Posterior vena cava (tissue), 2 donors: ENCODE data around the gene S100A1. TPM values are rescaled to one million over a fixed set of nuclear protein-coding genes. Genes with fewer than 3 reads are reported as not detected.
"Not testable (repeated sequence)": the region's sequence is repeated elsewhere in the genome, so short reads cannot be mapped to it uniquely, and the experiment has no call there.

Experiments used
- DNase-seq: peaks from one replicate; pipeline ENCODE4 v3.0.0-alpha.2; 2020; ENCODE audit warnings: low spot score
- intact Hi-C, 2 donors: fragments of 100-400 bp; cut with DNase I; formaldehyde crosslinking; loops; one replicate each; pipeline versions ENCODE4 v1.14.1 to v1.14.2; 2022 to 2023
- total RNA-seq, 2 donors: library from RNA; stranded (reverse); fragmentation: NEBNext Ultra II Directional; extraction: Animal tissue kit (Norgen Biotek cat#: 25700); gene quantifications; one replicate each; pipeline ENCODE4 v1.2.1, GENCODE V29; 2021
- donor health status: DM: yes; HTN: yes; CAD: no.
- donor health status: DM: yes; HTN: yes; CAD: no.

Gene S100A1
- total RNA-seq, 2 donors from 2014 or later = 0.74 to 1.8 TPM

DNA sequence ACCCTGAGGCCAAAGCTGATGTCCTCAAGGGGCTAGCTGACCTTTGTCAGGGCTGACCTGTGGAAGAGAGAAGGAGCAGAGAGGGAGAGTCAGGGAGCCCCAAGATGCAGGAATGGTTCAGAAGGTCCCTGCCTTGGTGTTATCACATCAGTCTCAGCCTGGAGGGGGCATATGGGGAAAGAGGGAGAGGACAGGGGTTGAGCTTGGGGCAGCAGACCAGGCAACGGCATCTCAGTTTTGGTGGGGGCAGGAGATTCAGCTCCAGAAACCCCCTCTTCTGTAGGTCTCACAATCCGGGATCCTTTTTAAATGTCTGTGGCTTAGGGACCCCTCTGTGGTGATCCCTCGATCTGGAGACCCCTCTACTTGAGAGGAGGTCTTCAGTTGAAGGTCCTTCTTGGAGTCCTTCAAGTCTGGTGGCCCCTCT lies 1.7 kb upstream of the S100A1 start:
- intact Hi-C loops = no loop called here
- DNase-seq = no peak

DNA sequence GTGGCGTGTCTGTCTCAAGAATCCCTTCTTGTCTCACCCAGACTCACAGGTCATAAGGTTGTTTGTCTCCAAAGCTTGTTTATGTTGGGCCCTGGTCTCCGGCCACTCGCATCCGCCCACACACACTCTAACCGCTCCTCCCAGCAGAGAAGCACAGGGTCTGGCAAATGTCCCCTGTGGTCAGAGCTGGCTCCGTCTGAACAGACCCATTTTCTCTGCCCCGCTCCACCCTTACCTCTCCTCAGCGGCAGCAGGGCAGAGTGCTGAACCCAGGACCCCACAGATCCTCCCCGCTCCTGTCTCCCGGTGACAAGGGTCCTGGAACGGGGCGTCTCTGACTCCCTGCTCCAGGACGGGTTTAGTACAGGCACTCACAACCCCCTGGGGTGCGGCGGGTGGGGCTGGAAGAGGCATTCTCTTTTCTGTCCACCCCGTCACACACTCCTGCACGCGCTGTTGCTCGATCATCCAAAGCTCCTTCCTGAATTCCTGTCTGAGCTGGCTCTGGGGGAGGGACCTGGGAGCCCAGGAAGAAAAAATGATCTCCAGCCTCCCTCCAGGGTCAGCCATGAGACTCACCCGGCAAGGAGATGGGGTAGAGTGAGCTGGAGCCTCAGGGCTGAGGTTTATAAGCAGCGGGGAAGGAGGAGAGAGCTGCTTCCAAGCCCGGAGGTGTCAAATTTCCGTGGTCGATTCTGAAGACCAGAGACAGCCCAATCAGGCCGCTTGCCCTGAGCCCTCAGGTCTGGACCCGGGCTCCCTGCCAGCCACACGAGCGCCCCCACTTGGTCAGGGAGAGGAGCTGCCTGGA lies 1.1 kb upstream of the S100A1 start, which contains the start of gene S100A13:
TSS of gene S100A13 (minus strand) at position 602 of the 811 bp plus-strand sequence. CDS start 1,033 bp downstream, outside the sequence.
- peak; percentile 92 for DNase-seq
- intact Hi-C loops = no loop called here

DNA sequence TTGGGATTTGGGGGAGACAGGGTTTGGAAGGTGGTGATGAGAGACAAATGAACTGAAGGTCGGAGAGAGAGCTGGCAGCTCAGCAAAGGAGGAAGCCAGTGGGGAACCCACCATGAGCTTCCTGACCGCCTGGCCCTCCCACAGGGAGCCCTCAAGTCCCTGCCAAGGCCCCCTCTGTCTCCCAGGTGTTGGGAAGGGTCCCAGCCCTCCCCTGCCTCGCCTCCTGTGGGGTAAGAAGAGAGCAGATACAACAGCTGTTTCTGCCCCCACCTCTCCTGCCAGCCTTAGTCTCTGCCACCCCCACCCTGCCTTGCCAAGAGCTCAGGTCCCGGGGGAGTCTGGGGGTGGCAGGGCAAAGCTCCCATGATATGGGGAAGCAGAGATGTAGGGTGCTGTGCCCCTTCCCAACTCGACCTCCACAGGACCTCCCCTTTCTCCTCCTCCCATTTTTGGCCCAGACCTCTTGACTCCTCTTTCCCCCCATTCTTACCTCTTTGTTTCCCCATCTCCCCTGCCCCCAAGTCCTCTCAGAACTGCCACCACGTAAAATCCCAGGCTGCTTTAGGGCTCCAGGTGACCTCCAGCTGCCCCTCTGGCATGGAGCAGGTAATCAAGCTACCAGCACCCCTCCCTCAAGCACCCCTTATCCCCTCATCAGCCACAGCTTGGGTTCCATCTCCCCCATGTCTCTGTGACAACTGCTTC lies 556 bp downstream of the S100A1 start:
- DNase-seq = no peak

DNA sequence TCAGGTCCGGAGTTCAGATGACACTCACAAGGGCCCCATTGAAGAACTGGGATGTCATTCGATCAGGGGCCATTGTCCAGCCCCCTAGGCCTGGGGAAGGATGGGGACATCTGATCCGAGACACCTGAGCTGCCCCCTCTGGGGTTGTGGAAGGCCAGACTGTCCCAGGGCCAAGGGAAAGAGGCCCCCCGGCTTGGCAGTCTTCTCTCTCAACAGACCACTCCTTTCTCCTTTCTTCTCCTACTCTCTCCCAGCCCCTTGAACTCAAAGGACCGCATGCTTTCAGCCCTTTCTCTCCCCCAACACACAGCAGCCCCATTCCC lies 1.1 kb downstream of the S100A1 start:
- intact Hi-C loops = no loop called here
- DNase-seq = no peak

More for the DNA sequence above, 556 bp downstream of the S100A1 start:
- intact Hi-C loops = no loop called here

DNA sequence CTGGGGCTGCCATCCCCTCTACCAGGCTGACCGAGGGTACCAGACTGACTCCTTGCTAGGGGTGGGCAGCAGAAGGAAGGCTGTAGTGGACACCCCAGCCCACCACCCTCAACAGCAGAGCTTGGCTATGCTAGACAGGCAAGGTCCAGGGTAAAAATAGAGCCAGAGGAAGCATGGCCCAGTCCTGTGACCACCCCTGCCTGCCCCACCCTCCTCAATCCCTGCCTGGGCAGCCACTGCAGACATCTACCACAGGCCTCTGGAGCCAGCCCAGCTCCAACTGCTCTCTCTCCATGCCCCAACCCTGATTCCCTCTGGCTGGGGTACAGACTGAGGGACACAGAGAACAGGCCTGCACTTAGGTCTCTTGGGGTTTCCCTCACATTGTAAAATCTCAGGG lies 1.7 kb downstream of the S100A1 start:
- no peak for DNase-seq
- intact Hi-C loops = no loop called here

DNA sequence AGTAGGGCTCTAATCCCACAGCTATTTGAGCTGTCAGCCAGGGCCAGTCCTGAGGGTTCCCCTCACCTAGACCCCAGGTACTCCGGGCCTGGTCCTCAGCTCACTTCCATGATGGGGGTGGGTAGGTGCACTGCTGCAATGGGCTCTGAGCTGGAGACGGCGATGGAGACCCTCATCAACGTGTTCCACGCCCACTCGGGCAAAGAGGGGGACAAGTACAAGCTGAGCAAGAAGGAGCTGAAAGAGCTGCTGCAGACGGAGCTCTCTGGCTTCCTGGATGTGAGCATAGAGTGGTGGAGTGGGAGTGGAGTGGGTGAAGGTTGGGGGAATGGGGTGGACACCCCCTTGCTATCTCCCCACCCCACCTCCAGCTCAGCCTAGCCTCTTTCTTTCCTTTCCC lies 2.1 kb downstream of the S100A1 start:
- DNase-seq = no peak
- intact Hi-C loops = no loop called here

DNA sequence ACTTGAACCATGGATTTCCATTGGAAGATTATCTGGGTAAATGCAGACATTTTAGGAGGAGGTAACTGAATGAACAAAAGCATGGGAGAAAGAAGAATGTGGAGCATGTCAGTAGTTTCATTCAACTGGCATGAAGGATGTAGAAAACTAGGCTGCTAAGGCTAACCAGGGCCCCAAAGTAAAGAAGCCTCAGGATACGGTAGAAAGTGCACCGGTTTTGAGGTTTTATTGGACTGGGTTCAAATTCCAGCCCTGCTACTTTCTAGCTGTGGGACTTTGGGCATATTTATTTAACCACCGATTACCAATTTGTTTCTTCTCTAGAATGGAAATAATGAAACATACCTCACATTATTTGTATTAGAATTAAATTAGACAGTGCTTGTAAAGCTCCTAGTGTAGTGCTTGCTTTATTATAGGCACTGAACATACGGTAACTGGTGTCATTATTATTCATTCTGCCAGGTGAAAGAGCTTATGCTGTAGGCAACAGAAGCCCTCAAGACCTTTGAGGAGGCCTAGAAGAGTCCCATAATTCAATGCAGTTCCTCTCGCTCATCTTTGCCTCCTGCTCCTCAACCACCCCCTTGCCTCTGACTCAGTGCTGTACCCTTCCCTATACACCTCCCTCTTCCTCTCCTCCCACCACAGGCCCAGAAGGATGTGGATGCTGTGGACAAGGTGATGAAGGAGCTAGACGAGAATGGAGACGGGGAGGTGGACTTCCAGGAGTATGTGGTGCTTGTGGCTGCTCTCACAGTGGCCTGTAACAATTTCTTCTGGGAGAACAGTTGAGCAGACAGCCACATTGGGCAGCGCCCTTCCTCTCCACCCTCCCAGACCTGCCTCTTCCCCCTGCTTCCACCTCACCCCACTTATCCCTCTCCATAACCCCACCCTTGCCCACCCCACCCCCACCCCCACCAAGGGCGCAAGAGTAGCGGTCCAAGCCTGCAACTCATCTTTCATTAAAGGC lies 3.1 kb downstream of the S100A1 start:
- DNase-seq = no peak
- intact Hi-C loops = no loop called here

DNA sequence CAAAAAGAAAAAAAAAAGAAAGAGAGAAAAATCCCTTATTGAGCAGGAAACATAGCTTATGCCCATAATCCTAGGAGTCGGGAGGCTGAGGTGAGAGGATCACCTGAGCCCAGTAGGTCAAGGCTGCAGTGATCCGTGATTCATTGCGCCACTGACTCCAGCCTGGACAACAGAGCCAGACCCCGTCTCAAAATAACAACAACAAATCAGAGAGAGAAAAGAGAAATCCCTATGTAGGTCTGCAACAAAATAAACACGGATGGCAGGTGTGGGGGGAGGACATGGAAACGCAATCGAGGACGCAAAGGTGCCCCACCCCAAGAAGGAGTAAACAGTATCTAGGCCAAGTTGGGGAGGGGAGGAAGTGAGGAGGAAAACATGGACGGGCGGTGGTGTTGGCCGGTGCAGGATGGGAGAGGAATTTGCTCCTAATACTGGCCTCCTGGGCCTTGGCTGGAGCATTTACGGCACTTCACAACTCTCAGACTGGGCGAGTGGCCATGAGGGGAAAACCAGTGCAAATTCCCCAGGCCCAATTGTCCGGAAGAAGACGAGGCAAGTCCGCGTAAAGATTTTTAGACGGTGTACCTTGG lies 5.0 kb downstream of the S100A1 start:
- DNase-seq = peak; percentile 87
- intact Hi-C loops = no loop called here

DNA sequence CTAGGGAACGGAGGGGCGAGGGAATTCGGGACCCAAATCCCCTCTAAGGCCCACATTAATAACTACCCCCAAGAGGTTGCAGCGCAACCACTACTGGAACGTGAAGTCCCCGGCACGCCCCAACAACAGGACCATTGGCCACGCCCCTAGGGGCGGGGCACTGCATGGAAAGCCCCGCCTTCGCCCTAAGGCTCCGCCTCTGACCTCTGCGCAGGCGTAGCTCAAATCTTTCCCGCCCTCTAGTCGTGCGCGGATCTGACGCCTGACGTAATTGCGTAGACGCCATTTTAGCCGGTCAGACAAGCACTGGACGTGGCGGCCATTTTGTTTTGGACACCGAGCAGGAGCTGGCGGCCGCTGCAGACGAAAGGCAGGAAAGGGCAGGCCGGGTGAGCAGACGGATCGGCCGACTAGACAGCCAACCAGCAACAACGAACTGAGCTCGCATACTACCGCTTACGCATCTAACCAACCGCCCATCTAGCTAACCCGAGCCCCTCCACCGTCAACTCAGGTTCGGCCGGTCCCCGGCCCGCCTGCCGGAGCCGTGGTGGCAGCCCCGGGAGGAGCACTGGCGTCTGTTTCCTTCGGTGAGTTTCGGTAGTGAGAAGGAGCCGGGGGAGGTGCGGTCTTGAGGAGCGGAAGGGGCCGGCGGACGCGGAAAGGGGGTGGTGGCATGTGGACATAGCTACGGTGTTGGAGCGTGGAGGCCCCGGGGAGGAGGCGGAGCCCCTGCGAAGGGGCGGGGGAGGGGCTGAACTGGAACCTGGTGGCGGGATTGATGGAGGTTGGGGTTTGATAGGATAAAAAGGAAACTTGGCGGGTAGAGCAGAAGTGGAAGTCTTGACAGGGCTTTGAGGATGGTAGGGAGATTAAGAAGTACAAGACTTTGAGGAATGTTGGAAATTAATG lies 5.8 kb downstream of the S100A1 start, which contains the start of gene CHTOP:
TSS of gene CHTOP (plus strand) at position 313 of the 912 bp plus-strand sequence. CDS start 2,523 bp downstream, outside the sequence.
- peak; percentile 99 for DNase-seq
- intact Hi-C loops = no loop called here

DNA sequence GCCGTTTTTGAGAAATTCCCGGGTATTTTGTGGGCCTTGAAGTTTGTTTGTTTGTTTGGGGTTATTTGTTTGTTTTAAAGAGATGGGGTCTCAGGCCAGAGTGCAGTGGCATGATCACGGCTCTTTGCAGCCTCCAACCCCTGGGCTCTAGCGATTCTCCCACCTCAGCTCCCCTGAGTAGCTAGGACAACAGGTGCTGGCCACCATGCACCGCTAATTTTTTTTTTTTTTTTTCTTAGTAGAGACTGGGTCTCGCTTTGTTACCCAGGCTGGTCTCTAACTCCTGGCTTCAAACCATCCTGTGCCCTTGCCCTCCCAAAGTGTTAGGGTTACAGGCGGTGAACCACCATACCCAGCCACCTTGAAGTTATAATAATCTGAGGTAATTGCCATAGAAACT lies 7.6 kb downstream of the S100A1 start:
- intact Hi-C loops = no loop called here
- no peak for DNase-seq

DNA sequence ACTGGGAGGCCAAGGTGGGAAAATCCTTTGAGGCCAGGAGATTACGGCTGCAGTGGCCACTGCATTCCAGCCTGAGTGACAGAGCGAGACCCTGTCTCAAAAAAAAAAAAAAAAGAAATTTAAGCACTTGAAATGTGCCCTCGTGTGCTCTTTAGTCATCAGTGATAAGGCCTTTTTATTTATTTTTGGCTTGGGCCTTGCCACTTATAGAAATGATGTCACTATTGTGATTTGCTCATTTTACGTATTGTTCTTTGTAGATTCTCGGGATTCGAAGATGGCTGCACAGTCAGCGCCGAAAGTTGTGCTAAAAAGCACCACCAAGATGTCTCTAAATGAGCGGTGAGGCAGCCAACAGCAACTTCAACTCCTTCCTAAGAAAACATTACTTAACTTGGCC lies 8.1 kb downstream of the S100A1 start:
- intact Hi-C loops = no loop called here
- no peak for DNase-seq

DNA sequence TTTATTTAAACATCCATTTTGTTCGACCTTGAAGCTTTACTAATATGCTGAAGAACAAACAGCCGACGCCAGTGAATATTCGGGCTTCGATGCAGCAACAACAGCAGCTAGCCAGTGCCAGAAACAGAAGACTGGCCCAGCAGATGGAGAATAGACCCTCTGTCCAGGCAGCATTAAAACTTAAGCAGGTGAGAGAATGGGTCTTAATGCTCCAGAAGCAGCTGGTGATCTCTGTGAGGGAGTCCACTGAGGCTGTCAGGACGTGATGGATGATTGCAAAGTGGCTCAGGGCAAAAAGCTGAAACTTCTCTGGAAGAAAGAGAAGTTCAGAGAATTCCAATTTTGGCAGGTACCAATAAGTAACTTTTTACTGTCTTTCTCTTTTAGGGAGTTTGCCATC lies 10.0 kb downstream of the S100A1 start:
- DNase-seq = no peak
- intact Hi-C loops = no loop called here

DNA sequence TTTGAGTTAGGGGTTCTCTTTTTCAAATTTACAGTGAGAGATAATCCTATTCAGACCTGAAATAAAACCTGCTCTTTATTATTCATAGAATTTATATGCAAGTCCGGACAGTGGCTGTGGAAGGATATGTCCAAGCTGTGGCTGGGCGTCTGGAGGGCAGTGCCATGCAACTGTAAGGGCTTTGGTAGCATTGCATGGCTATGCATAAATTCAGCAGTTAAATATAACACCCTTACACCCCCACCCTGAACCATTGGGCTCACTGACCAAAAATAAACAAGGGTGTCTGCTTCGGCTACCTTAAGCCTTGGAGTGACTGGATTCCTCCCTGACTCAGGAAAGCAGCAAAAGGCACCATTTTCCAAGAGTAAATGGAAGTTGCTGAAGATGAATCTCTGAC lies 11.0 kb downstream of the S100A1 start:
- intact Hi-C loops = no loop called here
- DNase-seq = no peak

DNA sequence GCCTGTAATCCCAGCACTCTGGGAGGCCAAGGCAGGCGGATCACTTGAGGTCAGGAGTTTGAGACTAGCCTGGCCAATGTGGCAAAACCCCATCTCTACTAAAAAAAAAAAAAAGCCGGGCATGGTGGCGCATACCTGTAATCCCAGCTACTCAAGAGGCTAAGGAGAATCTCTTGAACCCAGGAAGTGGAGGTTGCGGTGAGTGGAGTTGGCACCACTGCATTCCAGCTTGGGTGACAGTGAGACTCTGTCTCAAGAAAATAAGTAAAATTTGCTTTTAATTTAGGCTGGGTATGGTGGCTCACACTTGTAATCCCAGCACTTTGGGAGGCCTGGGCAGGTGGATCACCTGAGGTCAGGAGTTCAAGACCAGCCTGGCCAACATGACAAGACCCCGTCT lies 12.0 kb downstream of the S100A1 start:
- DNase-seq, intact Hi-C loops: not testable (repeated sequence)

DNA sequence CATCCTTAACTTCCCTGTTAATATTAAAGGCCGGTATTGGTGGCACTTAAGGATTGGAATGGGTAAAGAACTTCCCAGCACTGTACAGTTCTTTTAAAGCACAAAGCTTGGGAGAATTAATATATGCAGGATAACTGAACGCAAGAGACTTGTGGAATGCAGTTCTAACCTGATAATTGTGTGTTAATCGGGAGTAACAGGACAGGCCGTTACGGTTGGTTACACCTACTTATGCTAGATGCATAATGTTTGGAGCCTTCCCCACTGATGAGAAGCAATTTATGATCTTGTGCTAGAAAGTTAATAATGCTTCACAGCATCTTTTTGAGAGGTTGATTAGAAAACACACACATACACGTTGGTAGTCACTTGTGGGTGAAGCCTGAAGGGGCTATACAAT lies 12.6 kb downstream of the S100A1 start:
- no peak for DNase-seq
- intact Hi-C loops = no loop called here

DNA sequence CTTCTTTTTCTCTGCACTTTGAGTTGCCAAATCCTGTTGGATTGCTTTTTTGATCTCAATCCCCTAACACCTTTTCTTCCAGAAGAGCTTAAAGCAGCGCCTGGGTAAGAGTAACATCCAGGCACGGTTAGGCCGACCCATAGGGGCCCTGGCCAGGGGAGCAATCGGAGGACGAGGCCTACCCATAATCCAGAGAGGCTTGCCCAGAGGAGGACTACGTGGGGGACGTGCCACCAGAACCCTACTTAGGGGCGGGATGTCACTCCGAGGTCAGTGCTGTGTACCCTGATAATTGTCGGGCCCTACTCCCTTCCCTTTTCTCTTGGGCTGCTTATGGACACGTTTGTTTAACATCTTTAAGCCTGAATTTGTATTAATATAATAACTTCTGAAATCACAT lies 13.9 kb downstream of the S100A1 start:
- intact Hi-C loops = no loop called here
- DNase-seq = no peak

DNA sequence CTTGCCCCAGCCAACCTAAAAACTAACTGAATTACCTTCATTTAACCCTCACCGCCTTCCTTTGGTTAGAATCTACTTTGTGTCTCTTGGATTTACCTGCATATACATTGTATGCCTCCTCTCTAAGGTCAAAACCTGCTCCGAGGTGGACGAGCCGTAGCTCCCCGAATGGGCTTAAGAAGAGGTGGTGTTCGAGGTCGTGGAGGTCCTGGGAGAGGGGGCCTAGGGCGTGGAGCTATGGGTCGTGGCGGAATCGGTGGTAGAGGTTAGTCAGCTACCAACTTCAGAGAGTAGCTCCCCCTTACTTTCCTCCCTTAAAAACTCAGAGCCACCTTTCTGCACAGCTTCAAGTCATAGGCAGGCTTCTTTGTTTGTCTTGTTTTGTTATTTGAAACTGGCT lies 14.9 kb downstream of the S100A1 start:
- DNase-seq = no peak
- intact Hi-C loops = no loop called here

DNA sequence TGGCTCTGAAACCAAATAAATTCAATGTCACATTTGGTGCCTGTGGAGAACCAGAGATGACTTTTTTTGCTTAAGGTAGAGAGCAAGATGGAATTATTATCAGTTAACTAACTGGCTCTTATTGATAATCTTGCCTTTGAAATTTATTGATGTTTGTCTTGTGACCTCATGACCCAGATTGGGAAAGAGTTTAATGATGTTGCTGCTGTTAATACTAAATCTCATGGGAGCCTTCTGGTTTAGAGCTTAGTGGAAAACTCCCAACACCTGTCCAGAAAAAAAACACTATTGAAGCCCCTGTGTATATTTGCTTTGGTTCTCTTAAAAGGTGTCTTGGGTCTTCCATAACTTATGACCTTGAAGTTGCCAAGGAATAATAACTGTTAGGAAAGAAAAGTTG lies 15.6 kb downstream of the S100A1 start:
- intact Hi-C loops = no loop called here
- DNase-seq = no peak
